ENCODE measurements around the gene CLCNKB. TPM values are rescaled to one million over a fixed set of nuclear protein-coding genes. Genes with fewer than 3 reads are reported as not detected.
"Not testable (repeated sequence)": the region's sequence is repeated elsewhere in the genome, so short reads cannot be mapped to it uniquely, and the experiment has no call there.

CLCNKB gene
- polyA plus RNA-seq, 4 donors = 41.6 to 77.0 (median 57.5) TPM

DNA sequence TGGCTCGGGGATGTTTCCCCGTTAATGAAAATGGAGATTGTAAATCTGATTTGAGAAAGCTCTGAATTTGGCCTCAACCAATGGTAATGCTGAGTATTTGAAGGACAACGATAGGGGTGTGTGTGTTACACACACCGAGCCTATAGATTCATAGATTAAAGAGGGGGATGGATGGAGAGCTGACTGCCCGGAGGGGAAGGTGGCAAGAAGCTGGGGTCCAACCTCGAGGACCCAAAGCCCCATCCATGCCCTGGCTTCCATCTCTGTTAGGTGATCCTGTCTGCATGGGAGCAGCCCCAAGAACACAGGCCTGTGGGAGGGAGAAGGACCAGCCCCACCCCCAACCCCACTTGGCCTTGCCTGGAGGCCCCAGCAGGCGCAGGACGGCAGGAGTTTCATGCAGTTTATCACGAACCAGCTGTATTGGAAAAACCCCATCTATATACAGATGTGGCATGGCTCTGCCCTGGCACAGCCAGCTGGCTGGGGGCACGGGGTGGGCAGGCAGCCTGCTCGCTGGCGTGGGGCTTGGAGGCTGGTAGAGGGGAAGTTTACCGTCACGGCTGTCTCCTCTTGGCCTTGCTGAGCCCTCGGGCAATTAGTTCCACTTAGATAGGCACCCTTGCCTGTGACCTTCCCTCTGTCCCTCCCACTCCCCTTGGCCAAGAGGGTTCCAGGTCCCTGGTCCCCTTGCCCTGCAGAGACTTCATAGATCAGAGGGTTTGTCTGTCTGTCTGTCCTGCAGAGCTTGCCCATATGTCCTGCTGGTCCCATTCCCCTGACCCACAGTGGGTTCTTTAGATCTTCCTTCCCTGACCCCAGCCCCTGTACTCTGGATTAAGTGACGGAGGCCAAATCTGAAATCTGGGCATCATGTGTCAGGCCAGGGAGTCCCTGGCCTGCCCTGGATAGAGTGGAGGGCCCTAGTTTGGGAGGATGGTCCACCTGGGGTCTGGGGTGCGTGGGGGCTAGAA, 28.8 kb upstream of the CLCNKB start:
- no peak for DNase-seq (ENCODE audit: low read depth in 4 of 4, low spot score in 3 of 4)

DNA sequence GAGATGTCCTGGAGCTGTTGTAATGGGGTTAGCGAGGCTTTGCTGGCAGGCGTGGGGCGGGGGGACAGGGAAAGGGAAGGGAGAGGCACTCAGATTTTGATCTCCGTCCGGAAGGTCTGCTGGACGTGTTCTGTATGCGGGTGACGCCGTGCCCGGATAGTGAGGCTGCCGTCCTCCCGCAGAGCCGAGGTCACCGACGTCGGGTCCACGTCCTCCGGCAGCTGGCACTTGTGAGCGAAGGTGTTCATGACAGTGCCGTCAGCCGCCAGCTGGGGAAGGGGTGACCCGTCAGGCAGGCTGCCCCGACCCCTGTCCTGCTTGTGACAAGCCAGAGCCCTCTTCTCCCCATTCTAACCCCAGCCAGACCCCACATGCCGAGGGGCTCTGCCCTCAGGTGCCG, 28.1 kb upstream of the CLCNKB start:
- no peak for DNase-seq (ENCODE audit: low read depth in 4 of 4, low spot score in 3 of 4)

DNA sequence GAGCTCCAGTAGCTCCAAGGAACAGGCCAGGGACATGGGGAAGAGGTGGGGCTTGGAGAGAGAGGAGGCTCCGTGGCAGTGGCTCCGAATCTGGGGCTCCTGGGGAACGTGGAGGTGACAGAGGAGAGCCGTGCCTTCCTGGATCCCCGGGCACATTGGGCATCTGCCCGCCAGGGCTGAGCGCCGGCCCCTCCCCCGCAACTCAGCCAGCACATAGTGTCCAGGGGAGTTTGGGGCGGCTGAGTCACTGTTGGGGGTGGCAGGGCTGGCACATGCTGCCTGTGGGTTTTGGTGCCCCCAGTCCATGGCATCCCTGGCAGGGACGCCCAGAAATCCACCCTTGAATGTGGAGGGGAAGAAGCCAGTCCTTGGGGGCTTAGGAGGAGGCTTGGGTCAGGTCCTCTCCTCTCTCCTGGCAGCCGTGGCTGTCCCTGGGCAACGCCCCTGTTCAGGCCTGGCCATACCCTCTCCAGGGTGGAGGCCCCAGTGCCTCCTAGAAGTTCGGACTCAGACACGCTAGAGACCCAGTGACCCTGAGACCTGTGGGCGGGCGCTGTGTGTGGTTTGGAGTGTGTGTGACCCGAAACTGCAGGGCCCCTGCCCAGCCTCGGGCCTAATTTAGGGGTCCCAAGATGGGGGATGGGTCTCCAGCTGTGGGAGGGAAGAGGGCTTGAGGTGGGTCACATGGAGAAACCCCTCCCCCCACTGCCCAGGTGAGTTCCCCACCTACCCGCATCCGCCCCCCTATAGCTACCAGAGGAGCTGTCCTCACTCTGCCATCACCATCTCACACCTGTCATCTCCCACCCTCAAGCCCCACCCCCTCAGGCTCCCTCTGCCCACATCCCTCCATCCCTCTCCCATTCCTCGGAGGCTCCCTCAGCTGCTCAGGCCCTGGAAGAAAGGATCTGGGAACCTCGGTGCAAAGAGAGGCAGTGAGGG, 27.4 kb upstream of the CLCNKB start:
- DNase-seq (ENCODE audit: low read depth in 4 of 4, low spot score in 3 of 4) = no peak

DNA sequence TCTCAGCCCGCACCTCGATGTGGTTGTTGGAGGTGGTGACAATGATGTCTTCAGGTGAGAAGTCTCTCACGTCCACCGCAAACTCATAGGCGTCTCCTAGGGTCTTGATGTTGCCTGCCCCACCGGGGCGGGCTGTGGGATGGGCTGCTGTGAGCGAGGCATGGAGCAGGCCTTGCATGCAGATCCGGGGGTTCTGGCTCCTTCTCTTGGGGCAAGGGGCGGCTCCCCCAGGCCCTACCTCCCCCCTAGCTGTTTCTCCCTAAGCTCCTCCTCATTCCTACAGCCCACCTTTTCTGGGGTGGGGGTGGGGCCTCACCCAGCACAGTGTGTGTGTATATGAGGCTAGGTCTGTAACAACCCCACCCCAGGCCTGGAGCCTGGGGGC, 26.5 kb upstream of the CLCNKB start:
- DNase-seq (ENCODE audit: low read depth in 4 of 4, low spot score in 3 of 4) = no peak

DNA sequence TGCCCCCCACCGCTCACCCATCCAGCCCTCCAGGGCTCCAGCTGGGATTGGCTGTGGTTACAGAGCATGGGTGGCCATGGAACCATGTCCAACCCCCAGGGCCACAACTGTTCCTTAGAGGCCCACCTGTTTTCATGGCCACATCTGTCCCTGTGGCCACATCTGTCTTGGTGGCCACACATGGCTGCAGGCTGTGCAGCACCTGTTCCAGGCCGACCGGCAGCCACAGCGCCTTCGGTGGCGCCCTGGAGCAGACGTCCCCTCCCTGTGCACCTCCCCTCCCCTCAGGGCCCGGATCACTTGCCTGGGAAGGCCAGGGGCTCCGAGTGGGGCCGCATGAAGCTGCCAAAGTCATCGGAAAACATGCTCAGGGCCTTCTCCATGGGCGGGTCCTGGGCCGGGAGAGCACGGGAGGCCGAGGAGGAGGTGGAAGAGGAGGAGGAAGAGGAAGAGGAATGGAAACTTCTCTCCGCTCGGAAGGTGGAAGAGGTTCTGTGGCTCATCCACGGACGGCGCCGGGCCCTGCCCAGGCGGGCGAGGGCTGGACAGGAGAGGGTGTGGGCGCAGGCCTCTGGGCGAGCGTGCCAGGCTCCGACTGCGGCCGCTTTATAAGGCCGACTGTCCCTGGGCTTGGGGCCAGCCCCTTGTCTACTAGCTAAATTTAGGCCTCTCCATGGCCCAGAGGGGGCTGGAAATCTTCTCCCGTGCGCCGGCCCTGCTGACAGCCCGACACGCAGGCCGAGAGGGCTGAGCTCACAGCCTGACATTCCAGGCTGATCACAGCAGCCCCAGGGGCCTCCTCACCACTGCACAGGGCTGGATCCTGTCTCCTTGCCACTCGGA, 25.9 kb upstream of the CLCNKB start, which contains the start of gene HSPB7:
Gene HSPB7, minus strand, starts transcription at position 583 of the 843 bp plus-strand sequence. Its CDS starts 80 bp downstream, at position 503.
- peak in 1 of 4 donors; percentile 26 for DNase-seq (ENCODE audit: low read depth in 4 of 4, low spot score in 3 of 4)

DNA sequence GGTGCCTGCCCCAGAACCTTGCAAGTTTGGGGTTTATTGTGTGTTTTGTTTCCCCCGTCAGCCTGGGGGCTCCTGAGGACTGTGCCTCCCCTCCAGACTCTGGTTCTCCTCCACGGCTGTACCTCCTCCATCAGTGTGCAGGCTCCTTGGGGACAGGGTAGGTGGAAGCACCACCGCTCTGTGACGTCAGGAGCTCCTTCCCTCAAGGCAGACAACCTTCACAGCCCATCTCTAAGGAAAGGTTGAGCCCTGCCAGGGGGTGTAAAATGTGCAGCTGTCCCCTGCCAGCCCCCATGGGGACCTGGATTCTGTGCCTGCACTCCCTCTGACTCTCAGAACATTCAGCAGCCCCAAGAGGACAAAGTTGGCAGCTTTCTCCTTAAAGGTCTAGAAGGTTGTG, 25.3 kb upstream of the CLCNKB start:
- no peak for DNase-seq (ENCODE audit: low read depth in 4 of 4, low spot score in 3 of 4)

DNA sequence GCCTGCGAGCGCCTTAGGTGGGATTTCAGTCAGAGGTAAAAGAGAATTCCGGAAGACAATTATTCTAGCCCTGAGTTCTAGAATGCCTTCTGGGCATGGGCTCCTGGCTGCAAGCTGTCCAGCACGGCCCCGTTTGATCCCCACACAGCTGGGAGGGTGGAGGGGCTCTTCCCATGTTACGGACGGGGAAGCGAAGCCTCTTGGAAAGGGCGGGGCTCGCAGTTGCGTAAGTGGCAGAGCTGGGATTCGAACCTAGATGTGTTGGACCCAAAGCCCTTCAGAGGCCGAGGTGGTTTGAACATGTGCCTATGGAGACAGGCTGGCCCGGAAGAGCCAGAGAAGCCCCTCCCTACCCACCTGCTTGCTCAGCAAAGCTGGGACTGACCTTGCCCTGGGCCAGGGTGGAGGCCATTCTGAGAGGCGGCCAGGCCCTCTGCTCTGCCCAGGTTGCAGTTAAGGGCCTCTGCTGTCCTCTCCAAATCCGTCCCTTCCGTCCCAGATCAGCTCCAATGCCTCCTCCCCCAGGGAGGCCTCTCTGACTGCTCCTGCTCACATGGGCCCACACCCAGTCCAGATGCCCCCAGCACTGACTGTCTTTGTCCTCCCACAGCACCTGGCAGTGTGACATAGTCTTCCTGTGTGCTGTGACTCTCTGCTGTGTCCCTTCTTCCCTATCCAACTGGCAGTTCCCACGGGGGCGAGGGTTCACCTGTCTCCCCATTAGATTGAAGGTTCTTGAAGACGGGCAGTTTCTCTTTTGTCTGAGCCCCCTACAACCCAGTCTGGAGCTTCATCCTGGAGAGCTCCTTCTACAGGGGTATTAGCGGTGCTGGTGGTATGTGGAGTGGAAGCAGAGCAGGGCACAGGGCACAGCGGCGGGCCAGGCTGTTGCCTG, 24.6 kb upstream of the CLCNKB start:
- DNase-seq (ENCODE audit: low read depth in 4 of 4, low spot score in 3 of 4) = no peak

DNA sequence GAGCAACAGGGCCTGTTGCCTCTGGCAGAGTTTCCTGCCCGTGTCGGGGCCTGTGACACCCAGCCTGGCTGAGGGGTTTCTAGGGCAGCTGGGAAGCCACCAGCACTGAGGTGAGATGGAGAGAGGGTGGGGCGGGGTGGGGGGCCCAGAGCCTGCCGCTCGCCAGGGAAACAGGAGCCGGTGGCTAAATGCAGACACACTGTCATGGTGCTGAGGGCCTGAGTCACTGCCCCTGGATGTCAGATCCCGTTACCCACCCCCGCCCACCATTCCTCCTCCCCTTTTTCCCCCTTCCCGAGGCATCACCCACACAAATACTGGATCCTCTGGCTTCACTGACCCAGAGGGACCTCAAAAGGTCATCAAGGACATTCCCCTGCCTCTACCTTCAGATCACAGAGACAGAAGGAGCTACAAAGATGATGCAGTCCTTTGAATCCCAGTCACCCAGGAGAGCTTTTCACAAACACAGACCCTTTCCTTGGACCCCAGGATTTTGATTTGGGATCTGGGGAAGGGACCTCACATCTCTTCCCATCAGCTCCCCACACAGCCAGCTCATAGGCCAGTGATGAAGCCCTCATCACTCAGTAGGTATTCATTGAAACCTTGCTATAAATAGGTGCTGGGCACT, 23.8 kb upstream of the CLCNKB start:
- DNase-seq (ENCODE audit: low read depth in 4 of 4, low spot score in 3 of 4) = no peak

DNA sequence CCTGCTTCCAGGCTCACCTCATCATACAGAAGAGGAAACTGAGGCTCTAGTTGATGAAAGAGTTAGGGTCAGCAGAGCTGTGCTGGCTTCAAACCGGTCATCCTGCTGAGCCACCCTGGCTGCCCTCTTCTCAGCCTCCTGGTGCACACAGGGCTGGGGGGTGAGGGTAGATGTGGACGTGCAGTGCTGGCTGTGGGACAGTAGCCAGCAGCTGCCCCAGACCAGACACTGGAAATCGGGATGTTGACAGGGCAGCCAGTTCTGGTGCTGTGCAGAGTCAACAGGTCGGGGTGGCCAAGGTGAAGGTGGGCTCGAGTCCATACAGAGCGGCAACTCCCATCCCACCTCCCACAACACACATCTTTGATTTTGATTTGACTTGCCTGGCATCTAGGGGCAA, 23.3 kb upstream of the CLCNKB start:
- DNase-seq (ENCODE audit: low read depth in 4 of 4, low spot score in 3 of 4) = no peak

DNA sequence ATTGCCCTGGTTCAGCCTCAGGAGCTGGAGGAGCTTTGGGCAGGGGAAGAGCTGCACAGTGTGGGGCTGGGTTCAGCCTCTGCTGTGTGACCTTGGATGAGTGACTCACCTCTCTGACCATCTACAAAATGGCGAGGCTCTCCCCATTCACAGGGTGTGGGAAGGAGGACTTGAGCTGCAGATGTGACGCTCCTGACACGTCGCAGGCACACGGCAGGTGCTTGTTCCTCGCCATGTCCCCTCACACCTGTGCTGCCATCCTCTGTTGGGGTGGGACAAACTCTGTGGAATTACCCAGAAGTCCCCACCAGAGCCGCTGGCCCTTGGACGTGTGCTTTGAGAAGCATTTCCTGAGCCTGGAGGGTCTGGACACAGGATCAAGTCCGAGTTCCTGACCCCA, 22.7 kb upstream of the CLCNKB start:
- not testable (repeated sequence) for DNase-seq (ENCODE audit: low read depth in 4 of 4, low spot score in 3 of 4)

DNA sequence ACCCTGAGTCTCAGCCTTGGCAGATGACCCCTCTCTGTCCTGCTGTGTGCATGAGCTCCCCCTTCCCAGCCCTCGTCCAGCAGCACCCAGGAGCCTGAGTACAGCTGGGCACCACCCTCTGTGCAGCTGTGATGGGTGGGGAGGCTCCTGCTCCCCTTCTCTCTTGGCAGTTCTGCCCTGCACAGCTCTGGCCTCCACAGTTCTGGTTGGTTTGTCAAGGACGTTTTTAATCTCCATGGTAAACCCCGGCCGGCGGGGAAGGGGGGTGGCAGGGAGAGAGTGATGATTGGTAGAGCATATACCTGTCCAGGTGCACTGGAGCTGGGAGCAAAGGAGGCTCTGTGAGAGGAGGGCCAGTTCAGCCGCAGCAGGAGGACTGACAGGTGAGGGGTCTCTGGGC, 21.9 kb upstream of the CLCNKB start, which contains the start of gene CLCNKA:
Gene CLCNKA, plus strand, starts transcription at position 356 of the 400 bp plus-strand sequence. CDS start 584 bp downstream, outside the sequence.
- DNase-seq (ENCODE audit: low read depth in 4 of 4, low spot score in 3 of 4) = no peak

DNA sequence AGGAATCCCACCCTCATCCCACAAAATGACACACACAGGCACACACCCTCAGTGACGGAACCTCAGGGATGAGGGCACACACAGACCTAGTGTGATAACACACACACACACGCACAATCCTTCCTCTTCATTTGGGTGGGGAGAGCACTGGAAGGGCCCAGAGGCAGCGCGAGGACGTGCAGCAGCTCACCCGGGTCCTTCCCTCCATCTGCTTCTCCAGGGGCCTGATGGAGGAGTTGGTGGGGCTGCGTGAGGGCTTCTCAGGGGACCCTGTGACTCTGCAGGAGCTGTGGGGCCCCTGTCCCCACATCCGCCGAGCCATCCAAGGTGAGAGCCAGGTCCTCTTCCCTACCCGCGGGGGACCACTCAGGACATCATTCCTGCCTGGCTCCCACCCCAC, 21.2 kb upstream of the CLCNKB start:
- DNase-seq (ENCODE audit: low read depth in 4 of 4, low spot score in 3 of 4) = no peak

DNA sequence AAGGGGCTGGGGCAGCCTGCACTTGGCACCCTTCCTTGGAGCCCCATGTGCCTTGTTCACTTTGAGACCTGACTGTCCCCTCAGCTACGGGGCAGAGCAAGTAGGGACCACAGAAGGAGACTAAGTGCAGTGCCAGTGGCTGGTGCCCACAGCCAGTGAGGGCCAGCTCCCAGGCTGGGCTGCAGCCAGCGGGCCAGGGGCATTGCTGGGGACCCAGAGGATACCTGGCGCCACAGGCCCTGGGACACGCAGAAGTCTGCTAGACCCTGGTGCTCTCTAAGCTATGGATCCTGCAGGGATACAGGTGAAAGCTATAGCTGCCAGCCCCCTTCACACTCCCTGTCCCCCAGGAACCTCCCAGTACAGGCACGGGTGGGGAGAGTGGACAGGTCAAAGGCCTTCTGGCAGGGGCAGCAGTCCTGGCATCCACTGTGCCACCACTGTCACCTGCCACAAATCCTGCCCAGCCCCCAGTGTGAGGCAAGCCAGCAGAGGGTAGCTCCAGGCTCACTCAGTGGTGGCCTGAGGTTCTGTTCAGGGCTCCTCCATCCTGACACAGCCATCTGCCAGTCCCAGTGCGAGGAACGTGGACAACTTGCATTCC, 20.4 kb upstream of the CLCNKB start:
- DNase-seq (ENCODE audit: low read depth in 4 of 4, low spot score in 3 of 4) = no peak

DNA sequence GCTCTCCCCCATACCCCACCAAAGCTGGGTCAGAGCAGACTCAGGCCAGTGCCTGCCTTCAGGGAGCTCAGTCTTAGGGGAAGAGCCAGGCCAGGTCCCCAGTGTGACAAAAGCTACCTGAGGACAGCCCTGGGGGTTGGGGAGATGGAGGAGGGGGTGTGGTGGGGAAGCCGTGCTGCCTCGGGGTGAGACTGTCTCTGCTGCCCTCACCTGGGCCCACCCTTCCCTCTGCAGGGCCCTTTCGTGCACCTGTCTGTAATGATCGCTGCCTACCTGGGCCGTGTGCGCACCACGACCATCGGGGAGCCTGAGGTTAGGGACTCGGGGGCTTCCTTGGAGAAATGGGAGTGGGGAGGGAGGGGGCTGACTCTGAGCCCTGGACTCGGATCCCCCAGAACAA, 17.3 kb upstream of the CLCNKB start:
- not testable (repeated sequence) for DNase-seq (ENCODE audit: low read depth in 4 of 4, low spot score in 3 of 4)

DNA sequence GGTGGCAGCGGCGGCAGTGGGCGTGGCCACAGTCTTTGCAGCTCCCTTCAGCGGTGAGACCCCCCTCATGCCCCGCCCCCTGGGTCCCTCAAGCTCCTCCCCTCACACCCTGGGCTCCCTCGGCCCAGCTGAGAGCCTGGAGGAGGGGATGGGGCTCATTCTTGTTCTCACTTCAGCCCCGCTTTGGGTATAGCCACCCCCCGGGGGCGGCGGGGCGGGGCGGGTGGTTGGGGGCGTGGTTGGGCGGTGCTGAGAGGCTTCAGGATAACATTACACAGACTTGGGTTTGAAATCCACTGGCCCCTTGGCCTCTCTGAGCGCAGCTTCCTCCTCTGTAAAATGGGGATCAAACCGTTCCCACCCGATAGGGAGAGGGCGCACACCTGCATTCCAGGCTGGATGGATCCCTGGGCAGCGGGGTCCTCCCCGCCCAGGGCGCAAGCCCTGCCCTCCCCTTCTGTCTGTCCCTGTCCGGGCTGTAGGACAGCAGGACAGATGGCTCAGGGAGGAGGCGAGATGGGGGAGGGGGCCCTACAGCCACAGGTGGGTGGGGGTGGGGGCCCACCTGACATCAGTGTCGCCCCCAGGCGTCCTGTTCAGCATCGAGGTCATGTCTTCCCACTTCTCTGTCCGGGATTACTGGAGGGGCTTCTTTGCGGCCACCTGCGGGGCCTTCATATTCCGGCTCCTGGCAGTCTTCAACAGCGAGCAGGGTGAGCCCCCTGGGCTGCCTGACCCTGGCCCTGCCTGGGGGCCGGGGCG, 16.7 kb upstream of the CLCNKB start:
- peak in 1 of 4 donors; percentile 39 for DNase-seq (ENCODE audit: low read depth in 4 of 4, low spot score in 3 of 4)

DNA sequence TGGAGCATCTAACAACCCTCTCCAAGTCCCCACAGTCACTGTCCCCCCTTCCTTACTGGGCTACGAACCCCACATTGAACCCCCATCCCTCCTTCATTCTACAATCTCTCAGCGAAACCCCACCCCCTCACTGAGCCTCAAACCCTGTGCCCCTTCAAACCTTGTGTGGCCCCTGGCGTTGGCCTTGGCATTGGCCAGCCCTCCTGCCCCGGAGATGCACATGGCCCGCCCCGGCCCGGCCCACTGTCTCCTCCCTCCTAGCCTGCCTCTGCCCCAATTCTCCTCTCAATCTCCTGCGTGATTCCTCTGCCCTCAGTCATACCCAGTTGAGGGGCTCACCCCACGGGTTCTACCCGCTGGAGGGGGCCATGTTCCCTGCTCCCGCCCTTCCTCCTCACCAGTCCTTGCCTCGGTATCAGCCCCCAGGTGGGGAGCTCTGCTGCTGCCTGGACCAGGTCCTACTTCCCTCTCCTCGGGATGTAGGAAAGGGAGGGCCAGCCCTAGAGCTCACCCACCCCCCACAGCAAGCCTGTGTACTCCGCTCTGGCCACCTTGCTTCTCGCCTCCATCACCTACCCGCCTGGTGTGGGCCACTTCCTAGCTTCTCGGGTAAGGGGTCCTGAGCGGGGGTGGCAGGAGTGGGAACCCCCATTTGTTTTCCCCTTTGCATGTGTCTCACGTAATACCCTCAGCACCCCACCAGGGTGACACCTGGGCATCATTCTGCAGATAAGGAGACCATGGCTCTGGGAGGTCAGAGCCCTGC, 15.2 kb upstream of the CLCNKB start:
- DNase-seq (ENCODE audit: low read depth in 4 of 4, low spot score in 3 of 4) = no peak

DNA sequence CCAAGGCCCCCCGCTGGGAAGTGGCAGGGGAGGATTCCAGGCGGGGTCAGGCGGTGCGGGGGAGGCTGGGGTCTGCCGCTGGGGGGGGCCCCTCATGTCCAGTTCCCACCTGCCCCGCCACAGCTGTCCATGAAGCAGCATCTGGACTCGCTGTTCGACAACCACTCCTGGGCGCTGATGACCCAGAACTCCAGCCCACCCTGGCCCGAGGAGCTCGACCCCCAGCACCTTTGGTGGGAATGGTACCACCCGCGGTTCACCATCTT, 14.6 kb upstream of the CLCNKB start:
- not testable (repeated sequence) for DNase-seq (ENCODE audit: low read depth in 4 of 4, low spot score in 3 of 4)

Measured in right renal pelvis (tissue), 4 donors.